Measurements from ENCODE around the gene LRIT3. TPM values are rescaled to one million over a fixed set of nuclear protein-coding genes. Genes with fewer than 3 reads are reported as not detected.

The LRIT3 gene, protein sequence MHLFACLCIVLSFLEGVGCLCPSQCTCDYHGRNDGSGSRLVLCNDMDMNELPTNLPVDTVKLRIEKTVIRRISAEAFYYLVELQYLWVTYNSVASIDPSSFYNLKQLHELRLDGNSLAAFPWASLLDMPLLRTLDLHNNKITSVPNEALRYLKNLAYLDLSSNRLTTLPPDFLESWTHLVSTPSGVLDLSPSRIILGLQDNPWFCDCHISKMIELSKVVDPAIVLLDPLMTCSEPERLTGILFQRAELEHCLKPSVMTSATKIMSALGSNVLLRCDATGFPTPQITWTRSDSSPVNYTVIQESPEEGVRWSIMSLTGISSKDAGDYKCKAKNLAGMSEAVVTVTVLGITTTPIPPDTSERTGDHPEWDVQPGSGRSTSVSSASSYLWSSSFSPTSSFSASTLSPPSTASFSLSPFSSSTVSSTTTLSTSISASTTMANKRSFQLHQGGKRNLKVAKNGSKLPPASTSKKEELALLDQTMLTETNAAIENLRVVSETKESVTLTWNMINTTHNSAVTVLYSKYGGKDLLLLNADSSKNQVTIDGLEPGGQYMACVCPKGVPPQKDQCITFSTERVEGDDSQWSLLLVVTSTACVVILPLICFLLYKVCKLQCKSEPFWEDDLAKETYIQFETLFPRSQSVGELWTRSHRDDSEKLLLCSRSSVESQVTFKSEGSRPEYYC
- under 1 TPM; 0.17 to 0.41 (median 0.34) TPM for total RNA-seq
- polyA plus RNA-seq, result under 1 TPM in 1 of 2 donors, not detected in 1; 0.15 TPM
- total RNA-seq, result not detected

DNA sequence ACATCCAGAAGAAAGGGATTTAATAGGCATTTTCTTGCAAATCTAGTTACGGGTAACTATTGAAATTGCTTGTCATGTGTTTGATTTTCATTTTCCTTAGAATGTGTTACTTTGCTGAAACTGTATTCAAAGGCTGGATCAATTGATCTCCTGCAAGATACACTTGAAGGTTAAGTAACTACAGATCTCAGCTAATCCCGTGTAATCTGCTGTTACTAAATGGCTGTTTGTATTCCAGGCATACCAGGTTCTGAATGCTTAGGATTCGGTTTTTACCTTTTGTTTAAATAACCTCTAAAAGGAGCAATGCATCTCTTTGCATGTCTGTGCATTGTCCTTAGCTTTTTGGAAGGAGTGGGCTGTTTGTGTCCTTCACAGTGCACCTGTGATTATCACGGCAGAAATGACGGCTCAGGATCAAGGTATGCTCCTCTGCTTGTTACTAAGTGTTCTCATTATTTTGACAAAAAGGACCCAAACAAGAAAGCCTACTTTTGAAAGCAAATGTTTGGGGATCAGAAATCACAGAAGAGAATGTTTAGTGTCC is at the start of gene LRIT3:
LRIT3 (plus strand) TSS at position 212 of the 547 bp plus-strand sequence; CDS start at position 307, 95 bp downstream.
- intact Hi-C loops (cut with micrococcal nuclease), result no loop called here
- H3K9me3 Mint-ChIP-seq, result peaks cover 0 to 2% (median 0%) of the 10 kb centered on the region in 11 donors
- DNase-seq (no peak), ATAC-seq (no peak)
- ChIA-PET CTCF (interaction anchor here (0.9 kb wide), 1 partner anchor 428 kb away, joined by 3 read pairs; no protein-coding TSS in a partner anchor), POLR2A (no interaction called here)
- H3K4me3 ChIP-seq (ENCODE audit: low read length), result no peak within 1 kb of the TSS
- no peak within 1 kb of the TSS for H3K4me3 Mint-ChIP-seq
- H3K36me3 Mint-ChIP-seq, result peaks cover 0 to 14% (median 5%) of the 10 kb centered on the region in 5 donors
- H3K27ac ChIP-seq (ENCODE audit: low read depth, low read length), result no peak within 1 kb of the TSS
- H3K4me1 ChIP-seq (ENCODE audit: control insufficient read depth in 2 of 2, insufficient read depth in 2 of 2, low read length in 2 of 2), result no peaks in the 10 kb centered on the region
- H3K9me3 ChIP-seq (ENCODE audit: control insufficient read depth in 2 of 3, low read length in 3 of 3), result no peaks in the 10 kb centered on the region
- H3K36me3 ChIP-seq (ENCODE audit: control insufficient read depth in 2 of 3, insufficient read depth in 3 of 3, low read length in 3 of 3), result no peaks in the 10 kb centered on the region
- H3K4me1 Mint-ChIP-seq, result peaks cover 0 to under 1% (median 0%) of the 10 kb centered on the region in 7 donors
- peaks cover 0 to 5% (median 0%) of the 10 kb centered on the region in 5 donors for H3K27me3 Mint-ChIP-seq
- H3K27me3 ChIP-seq (ENCODE audit: control insufficient read depth in 2 of 2, insufficient read depth in 2 of 2, low read length in 2 of 2), result no peaks in the 10 kb centered on the region
- H3K27ac Mint-ChIP-seq, result no peak within 1 kb of the TSS

DNA sequence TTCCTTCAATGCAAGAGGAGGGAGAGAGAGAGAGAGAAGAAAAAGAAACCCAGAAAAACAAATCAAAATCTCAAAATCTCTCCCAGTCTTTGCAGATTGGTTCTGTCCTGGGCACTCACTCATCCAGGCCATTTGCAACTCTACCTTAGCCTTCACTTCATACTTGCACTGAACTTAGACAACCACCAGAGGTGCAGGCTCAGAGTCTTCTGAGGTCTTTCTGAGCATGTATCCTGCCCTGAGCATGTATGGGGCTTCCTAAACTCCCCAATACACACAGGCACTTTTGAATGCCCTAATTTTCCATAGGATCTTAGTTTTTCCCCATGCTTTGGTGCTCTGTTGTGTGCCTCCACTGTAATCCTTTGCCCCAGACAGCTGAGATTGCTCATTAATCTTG is 49.0 kb upstream of the LRIT3 start:
- no peak for ATAC-seq
- H3K4me1 Mint-ChIP-seq, result no peaks in the 10 kb centered on the region
- Histone ChIP-seq H3K4me1 (ENCODE audit: control insufficient read depth in 2 of 2, insufficient read depth in 2 of 2, low read length in 2 of 2) (no peaks in the 10 kb centered on the region), H3K4me3 (ENCODE audit: low read length) (no peak overlapping the region), H3K27ac (ENCODE audit: low read depth, low read length) (no peak overlapping the region), H3K27me3 (ENCODE audit: control insufficient read depth in 2 of 2, insufficient read depth in 2 of 2, low read length in 2 of 2) (no peaks in the 10 kb centered on the region), H3K36me3 (ENCODE audit: control insufficient read depth in 2 of 3, insufficient read depth in 3 of 3, low read length in 3 of 3) (no peaks in the 10 kb centered on the region), H3K9me3 (ENCODE audit: control insufficient read depth in 2 of 3, low read length in 3 of 3) (peaks cover 0 to 11% (median 0%) of the 10 kb centered on the region in 3 experiments)
- H3K27me3 Mint-ChIP-seq, result peaks cover 5 to 21% (median 5%) of the 10 kb centered on the region in 5 donors
- no peak for DNase-seq
- H3K4me3 Mint-ChIP-seq, result no peak overlapping the region
- CTCF ChIA-PET, result no interaction called here
- H3K9me3 Mint-ChIP-seq, result peaks cover 6 to 33% (median 17%) of the 10 kb centered on the region in 11 donors
- H3K27ac Mint-ChIP-seq, result no peak overlapping the region
- intact Hi-C loops (cut with micrococcal nuclease), result no loop called here
- peaks cover 0 to 11% (median 9%) of the 10 kb centered on the region in 5 donors for H3K36me3 Mint-ChIP-seq
- POLR2A ChIA-PET, result no interaction called here

DNA sequence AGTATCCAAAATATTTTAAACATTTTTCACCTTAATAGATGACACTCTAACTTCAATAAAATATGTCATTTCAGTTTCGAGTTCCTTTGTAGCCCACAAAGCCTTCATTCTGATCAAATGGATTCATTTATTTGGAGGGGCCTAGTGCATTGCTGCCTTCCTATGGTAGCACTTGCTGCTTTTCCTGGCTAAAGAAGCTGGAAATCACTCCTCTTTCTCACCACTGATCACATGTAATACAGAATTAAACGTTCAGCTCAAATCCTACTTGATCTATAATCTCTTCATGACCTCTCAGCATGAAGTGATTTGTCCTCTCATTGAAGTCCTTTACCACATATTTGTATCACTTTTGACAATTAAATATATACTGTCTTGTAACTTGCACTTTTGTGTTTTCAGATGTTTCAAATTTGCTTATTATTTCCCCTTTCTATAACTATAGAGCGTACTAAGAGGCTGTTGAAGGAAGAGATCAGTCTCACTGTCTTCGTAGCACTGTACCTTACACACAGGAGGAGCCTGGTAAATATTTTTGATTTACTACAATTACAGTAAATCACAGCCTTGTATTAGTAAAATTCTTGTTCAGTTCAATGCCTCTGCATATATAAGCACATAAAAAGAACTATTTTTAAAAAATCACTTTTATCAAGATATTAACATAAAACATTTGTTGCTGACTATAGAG is 46.7 kb upstream of the LRIT3 start:
- Histone ChIP-seq H3K4me3 (ENCODE audit: low read length) (no peak overlapping the region), H3K36me3 (ENCODE audit: control insufficient read depth in 2 of 3, insufficient read depth in 3 of 3, low read length in 3 of 3) (no peaks in the 10 kb centered on the region), H3K27ac (ENCODE audit: low read depth, low read length) (no peak overlapping the region), H3K9me3 (ENCODE audit: control insufficient read depth in 2 of 3, low read length in 3 of 3) (peaks cover 0 to 3% (median 0%) of the 10 kb centered on the region in 3 experiments), H3K27me3 (ENCODE audit: control insufficient read depth in 2 of 2, insufficient read depth in 2 of 2, low read length in 2 of 2) (no peaks in the 10 kb centered on the region), H3K4me1 (ENCODE audit: control insufficient read depth in 2 of 2, insufficient read depth in 2 of 2, low read length in 2 of 2) (no peaks in the 10 kb centered on the region)
- intact Hi-C loops (cut with micrococcal nuclease), result loop anchor here in 1 of 2 donors (5.0 kb wide), 1 partner anchor 44 kb away; no protein-coding TSS in a partner anchor
- ChIA-PET POLR2A (no interaction called here), CTCF (interaction anchor here (0.6 kb wide), 1 partner anchor 426 kb away, joined by 3 read pairs; no protein-coding TSS in a partner anchor)
- Mint-ChIP-seq H3K27ac (no peak overlapping the region), H3K27me3 (peaks cover 0 to 13% (median under 1%) of the 10 kb centered on the region in 5 donors), H3K36me3 (no peaks in the 10 kb centered on the region), H3K4me1 (no peaks in the 10 kb centered on the region), H3K4me3 (no peak overlapping the region), H3K9me3 (peaks cover 0 to 14% (median 4%) of the 10 kb centered on the region in 11 donors)
- ATAC-seq (no peak), DNase-seq (no peak)

GRCh38 chr4:109801895-109802319 is 46.0 kb upstream of the LRIT3 start, which contains the start of gene CFI:
CFI (minus strand) TSS chr4:109801999; CDS start chr4:109801971, 28 bp downstream.
- Histone ChIP-seq H3K36me3 (ENCODE audit: control insufficient read depth in 2 of 3, insufficient read depth in 3 of 3, low read length in 3 of 3) (no peaks in the 10 kb centered on the region), H3K9me3 (ENCODE audit: control insufficient read depth in 2 of 3, low read length in 3 of 3) (no peaks in the 10 kb centered on the region), H3K4me3 (ENCODE audit: low read length) (no peak within 1 kb of the TSS), H3K4me1 (ENCODE audit: control insufficient read depth in 2 of 2, insufficient read depth in 2 of 2, low read length in 2 of 2) (no peaks in the 10 kb centered on the region), H3K27ac (ENCODE audit: low read depth, low read length) (no peak within 1 kb of the TSS), H3K27me3 (ENCODE audit: control insufficient read depth in 2 of 2, insufficient read depth in 2 of 2, low read length in 2 of 2) (no peaks in the 10 kb centered on the region)
- no peak within 1 kb of the TSS for H3K4me3 Mint-ChIP-seq
- H3K36me3 Mint-ChIP-seq, result no peaks in the 10 kb centered on the region
- ChIA-PET CTCF (no interaction called here), POLR2A (no interaction called here)
- no peak within 1 kb of the TSS for H3K27ac Mint-ChIP-seq
- ATAC-seq (no peak), DNase-seq (no peak)
- H3K4me1 Mint-ChIP-seq, result no peaks in the 10 kb centered on the region
- intact Hi-C loops (cut with micrococcal nuclease), result loop anchor here in 1 of 2 donors (5.0 kb wide), 1 partner anchor 45 kb away; no protein-coding TSS in a partner anchor
- peaks cover 0 to 7% (median 0%) of the 10 kb centered on the region in 11 donors for H3K9me3 Mint-ChIP-seq
- peaks cover 0 to 10% (median 7%) of the 10 kb centered on the region in 5 donors for H3K27me3 Mint-ChIP-seq

GRCh38 chr4:109803924-109804571 is 43.9 kb upstream of the LRIT3 start:
- Histone ChIP-seq H3K27me3 (ENCODE audit: control insufficient read depth in 2 of 2, insufficient read depth in 2 of 2, low read length in 2 of 2) (no peaks in the 10 kb centered on the region), H3K4me3 (ENCODE audit: low read length) (no peak overlapping the region), H3K4me1 (ENCODE audit: control insufficient read depth in 2 of 2, insufficient read depth in 2 of 2, low read length in 2 of 2) (no peaks in the 10 kb centered on the region), H3K27ac (ENCODE audit: low read depth, low read length) (no peak overlapping the region), H3K36me3 (ENCODE audit: control insufficient read depth in 2 of 3, insufficient read depth in 3 of 3, low read length in 3 of 3) (no peaks in the 10 kb centered on the region), H3K9me3 (ENCODE audit: control insufficient read depth in 2 of 3, low read length in 3 of 3) (no peaks in the 10 kb centered on the region)
- Mint-ChIP-seq H3K9me3 (no peaks in the 10 kb centered on the region), H3K27ac (no peak overlapping the region), H3K4me1 (no peaks in the 10 kb centered on the region), H3K36me3 (no peaks in the 10 kb centered on the region), H3K27me3 (peaks cover 0 to 10% (median 7%) of the 10 kb centered on the region in 5 donors), H3K4me3 (no peak overlapping the region)
- intact Hi-C loops (cut with micrococcal nuclease), result loop anchor here (1.0 to 5.0 kb wide), 3 partner anchors 47 to 382 kb away; no protein-coding TSS in a partner anchor
- peak in 4 of 9 donors; percentile 8 to 25 (median 16) for DNase-seq
- ChIA-PET POLR2A (no interaction called here), CTCF (interaction anchor here (1.0 kb wide), 1 partner anchor 372 kb away, joined by 3 read pairs; no protein-coding TSS in a partner anchor)
- peak; percentile 44 for ATAC-seq
